Measurements from ENCODE around the gene NCSTN. TPM values are rescaled to one million over a fixed set of nuclear protein-coding genes. Genes with fewer than 3 reads are reported as not detected.

The NCSTN gene
- total RNA-seq, 1 experiment from 2014 or later, result 89.5 TPM

DNA sequence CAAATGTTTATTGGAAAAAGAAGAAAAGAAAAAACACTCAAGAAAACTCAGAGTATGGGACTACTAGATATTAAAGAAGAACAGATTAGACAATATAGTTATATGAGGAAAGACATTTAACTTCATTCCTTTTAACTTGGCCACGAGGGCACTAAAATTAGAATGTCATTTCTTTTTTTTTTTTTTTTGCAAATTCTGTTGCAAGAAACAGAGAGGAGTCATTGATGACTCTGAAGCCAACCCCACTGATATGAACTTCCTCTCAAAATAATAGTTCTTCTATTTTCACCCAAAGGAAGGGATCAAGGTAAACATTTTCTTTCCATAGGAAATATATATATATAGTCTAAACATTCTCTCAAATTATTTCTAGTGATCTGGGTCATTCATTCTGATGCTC lies 33.6 kb upstream of the NCSTN start:
- ChIA-PET CTCF (no interaction called here), POLR2A (no interaction called here)
- no peaks in the 10 kb centered on the region for H3K27me3 ChIP-seq (replicated peaks; ENCODE audit: control insufficient read depth, insufficient read depth, low read length)
- peaks cover 85% of the 10 kb centered on the region for H3K36me3 Mint-ChIP-seq (ENCODE audit: insufficient read depth, unreplicated experiment)
- H3K36me3 ChIP-seq (ENCODE audit: control insufficient read depth, insufficient read depth, low read length), result peaks cover 6% of the 10 kb centered on the region
- H3K4me3 Mint-ChIP-seq (ENCODE audit: unreplicated experiment), result no peak overlapping the region
- no peaks in the 10 kb centered on the region for H3K4me1 Mint-ChIP-seq (ENCODE audit: low read depth, unreplicated experiment)
- TF ChIP-seq, protein P1, sequence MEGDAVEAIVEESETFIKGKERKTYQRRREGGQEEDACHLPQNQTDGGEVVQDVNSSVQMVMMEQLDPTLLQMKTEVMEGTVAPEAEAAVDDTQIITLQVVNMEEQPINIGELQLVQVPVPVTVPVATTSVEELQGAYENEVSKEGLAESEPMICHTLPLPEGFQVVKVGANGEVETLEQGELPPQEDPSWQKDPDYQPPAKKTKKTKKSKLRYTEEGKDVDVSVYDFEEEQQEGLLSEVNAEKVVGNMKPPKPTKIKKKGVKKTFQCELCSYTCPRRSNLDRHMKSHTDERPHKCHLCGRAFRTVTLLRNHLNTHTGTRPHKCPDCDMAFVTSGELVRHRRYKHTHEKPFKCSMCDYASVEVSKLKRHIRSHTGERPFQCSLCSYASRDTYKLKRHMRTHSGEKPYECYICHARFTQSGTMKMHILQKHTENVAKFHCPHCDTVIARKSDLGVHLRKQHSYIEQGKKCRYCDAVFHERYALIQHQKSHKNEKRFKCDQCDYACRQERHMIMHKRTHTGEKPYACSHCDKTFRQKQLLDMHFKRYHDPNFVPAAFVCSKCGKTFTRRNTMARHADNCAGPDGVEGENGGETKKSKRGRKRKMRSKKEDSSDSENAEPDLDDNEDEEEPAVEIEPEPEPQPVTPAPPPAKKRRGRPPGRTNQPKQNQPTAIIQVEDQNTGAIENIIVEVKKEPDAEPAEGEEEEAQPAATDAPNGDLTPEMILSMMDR (IDR thresholded peaks at IDR 0.05; ENCODE audit: insufficient read depth in 1 of 2, low read depth in 1 of 2, low read length in 1 of 2, severe bottlenecking in 1 of 2, unreplicated experiment in 1 of 2), result no peak
- no peaks in the 10 kb centered on the region for H3K9me3 ChIP-seq
- intact Hi-C loops (cut with micrococcal nuclease; ENCODE audit: unreplicated experiment), result no loop called here
- H3K4me3 ChIP-seq (ENCODE audit: low read depth, low read length), result no peak overlapping the region
- DNase-seq, result no peak
- no peak overlapping the region for H3K27ac Mint-ChIP-seq (ENCODE audit: unreplicated experiment)
- BruUV-seq (replicated peaks), result no TSS peak
- no peaks in the 10 kb centered on the region for H3K9me3 Mint-ChIP-seq (ENCODE audit: unreplicated experiment)
- no peaks in the 10 kb centered on the region for H3K4me1 ChIP-seq
- no peaks in the 10 kb centered on the region for H3K27me3 Mint-ChIP-seq (ENCODE audit: insufficient read depth, unreplicated experiment)

GRCh38 chr1:160315359-160315758 lies 27.8 kb upstream of the NCSTN start:
- intact Hi-C loops (cut with micrococcal nuclease; ENCODE audit: unreplicated experiment), result no loop called here
- H3K9me3 ChIP-seq, result no peaks in the 10 kb centered on the region
- TF ChIP-seq, protein P1 (IDR thresholded peaks at IDR 0.05; ENCODE audit: insufficient read depth in 1 of 2, low read depth in 1 of 2, low read length in 1 of 2, severe bottlenecking in 1 of 2, unreplicated experiment in 1 of 2), result no peak
- DNase-seq, result no peak
- ChIA-PET POLR2A (no interaction called here), CTCF (no interaction called here)
- H3K36me3 ChIP-seq (ENCODE audit: control insufficient read depth, insufficient read depth, low read length), result peaks cover 4% of the 10 kb centered on the region
- no peak overlapping the region for H3K4me3 ChIP-seq (ENCODE audit: low read depth, low read length)
- H3K27me3 ChIP-seq (replicated peaks; ENCODE audit: control insufficient read depth, insufficient read depth, low read length), result no peaks in the 10 kb centered on the region
- H3K27me3 Mint-ChIP-seq (ENCODE audit: insufficient read depth, unreplicated experiment), result no peaks in the 10 kb centered on the region
- H3K27ac Mint-ChIP-seq (ENCODE audit: unreplicated experiment), result no peak overlapping the region
- H3K4me1 Mint-ChIP-seq (ENCODE audit: low read depth, unreplicated experiment), result no peaks in the 10 kb centered on the region
- no peak overlapping the region for H3K4me3 Mint-ChIP-seq (ENCODE audit: unreplicated experiment)
- no TSS peak for BruUV-seq (replicated peaks)
- no peaks in the 10 kb centered on the region for H3K9me3 Mint-ChIP-seq (ENCODE audit: unreplicated experiment)
- peaks cover 94% of the 10 kb centered on the region for H3K36me3 Mint-ChIP-seq (ENCODE audit: insufficient read depth, unreplicated experiment)
- no peaks in the 10 kb centered on the region for H3K4me1 ChIP-seq

- DNase-seq, result no peak
- Histone ChIP-seq H3K4me1 (no peaks in the 10 kb centered on the region), H3K9me3 (no peaks in the 10 kb centered on the region), H3K4me3 (ENCODE audit: low read depth, low read length) (no peak overlapping the region), H3K27me3 (replicated peaks; ENCODE audit: control insufficient read depth, insufficient read depth, low read length) (no peaks in the 10 kb centered on the region), H3K36me3 (ENCODE audit: control insufficient read depth, insufficient read depth, low read length) (no peaks in the 10 kb centered on the region)
- peaks cover 89% of the 10 kb centered on the region for H3K36me3 Mint-ChIP-seq (ENCODE audit: insufficient read depth, unreplicated experiment)
- H3K27ac Mint-ChIP-seq (ENCODE audit: unreplicated experiment), result no peak overlapping the region
- no peaks in the 10 kb centered on the region for H3K4me1 Mint-ChIP-seq (ENCODE audit: low read depth, unreplicated experiment)
- H3K9me3 Mint-ChIP-seq (ENCODE audit: unreplicated experiment), result no peaks in the 10 kb centered on the region
- no peaks in the 10 kb centered on the region for H3K27me3 Mint-ChIP-seq (ENCODE audit: insufficient read depth, unreplicated experiment)
- POLR2A ChIA-PET, result no interaction called here
- CTCF ChIA-PET, result no interaction called here
- intact Hi-C loops (cut with micrococcal nuclease; ENCODE audit: unreplicated experiment), result no loop called here
- BruUV-seq (replicated peaks), result no TSS peak
- TF ChIP-seq, protein P1 (IDR thresholded peaks at IDR 0.05; ENCODE audit: insufficient read depth in 1 of 2, low read depth in 1 of 2, low read length in 1 of 2, severe bottlenecking in 1 of 2, unreplicated experiment in 1 of 2), result no peak
- no peak overlapping the region for H3K4me3 Mint-ChIP-seq (ENCODE audit: unreplicated experiment)
Measured at GRCh38 chr1:160322831-160323230, 20.4 kb upstream of the NCSTN start.
